H1 (cell line): ENCODE results near the gene KRTAP12-2. TPM values are rescaled to one million over a fixed set of nuclear protein-coding genes. Genes with fewer than 3 reads are reported as not detected.

Source experiments
- BCL11A ChIP-seq, 2 experiments: IDR thresholded peaks; one replicate each; pipeline ENCODE4 v1.6.1; 2011; ENCODE audit warnings: low read depth in 2 of 2, low read length in 2 of 2, mild to moderate bottlenecking in 2 of 2
- EZH2 ChIP-seq: fragments of 200-600 bp; sonication (generic); IDR thresholded peaks from 2 replicates; pipeline ENCODE4 v1.7.1; 2012; ENCODE audit warnings: low read depth, mild to moderate bottlenecking, moderate library complexity, low read length, inconsistent platforms; ENCODE audit not compliant: severe bottlenecking
- POLR2A ChIP-seq, 2 experiments: IDR thresholded peaks; 1 replicate in 1 of 2; 2 replicates in 1 of 2; pipeline ENCODE4 v1.6.1; 2011; ENCODE audit warnings: low read depth in 2 of 2, low read length in 2 of 2, mild to moderate bottlenecking in 2 of 2; ENCODE audit errors: control extremely low read depth in 1 of 2
- POU5F1 ChIP-seq: IDR thresholded peaks from 2 replicates; pipeline ENCODE4 v1.6.1; 2011; ENCODE audit warnings: low read depth, mild to moderate bottlenecking, low read length, moderate library complexity
- polyA plus RNA-seq, 7 experiments: library from polyadenylated mRNA; depleted of rRNA in 3 of 7; stranded (reverse) in 5 of 7; unstranded in 2 of 7; fragments of >200 nt in 5 of 7; fragments of 200-250 nt in 2 of 7; gene quantifications; 1 replicate in 5 of 7; 2 replicates in 1 of 7; 4 replicates in 1 of 7; pipeline versions ENCODE4 v1.2.1 to v1.2.3, GENCODE V29; 2011 to 2013; ENCODE audit warnings: missing spikeins in 2 of 7, mixed read lengths in 2 of 7
- total RNA-seq: library from RNA; stranded (reverse); fragmentation: NEBNext Ultra II Directional; extraction: Animal tissue kit (Norgen Biotek cat#: 25700); gene quantifications from 2 replicates; pipeline ENCODE4 v1.2.1, GENCODE V29; 2021

The KRTAP12-2 gene
- total and polyA plus RNA-seq, 2 of the 8 experiments (the other 6 are each of a cell fraction or from before 2014, with no cell fraction given), result 0.50 TPM; not detected in 1

DNA sequence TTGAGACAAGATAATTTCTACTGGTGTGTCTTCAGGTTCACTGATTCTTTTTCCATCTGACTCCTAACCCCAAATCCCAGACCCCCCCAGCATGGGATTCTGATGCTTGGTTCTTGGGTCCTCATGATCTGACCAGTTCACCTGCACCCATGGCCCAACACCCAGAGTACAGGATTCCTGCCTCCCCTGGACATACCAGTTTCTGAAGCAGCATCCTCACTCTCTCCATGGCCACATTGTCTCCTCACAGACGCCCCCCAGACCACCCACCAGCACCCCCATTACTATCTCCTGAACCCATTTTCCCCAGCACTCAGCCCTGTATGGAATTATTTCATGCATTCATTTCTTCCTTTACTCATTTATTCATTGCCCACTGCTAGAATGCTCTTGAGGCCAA lies 9.9 kb downstream of the KRTAP12-2 start (continued):
- TF ChIP-seq POLR2A (IDR thresholded peaks at IDR 0.05; ENCODE audit: control extremely low read depth in 1 of 2, low read depth in 2 of 2, low read length in 2 of 2) (no peak), BCL11A (IDR thresholded peaks at IDR 0.05; ENCODE audit: low read depth in 2 of 2, low read length in 2 of 2) (no peak), POU5F1 (no peak), EZH2 (no peak)
